ENCODE measurements around the gene ELMOD2.

DNA sequence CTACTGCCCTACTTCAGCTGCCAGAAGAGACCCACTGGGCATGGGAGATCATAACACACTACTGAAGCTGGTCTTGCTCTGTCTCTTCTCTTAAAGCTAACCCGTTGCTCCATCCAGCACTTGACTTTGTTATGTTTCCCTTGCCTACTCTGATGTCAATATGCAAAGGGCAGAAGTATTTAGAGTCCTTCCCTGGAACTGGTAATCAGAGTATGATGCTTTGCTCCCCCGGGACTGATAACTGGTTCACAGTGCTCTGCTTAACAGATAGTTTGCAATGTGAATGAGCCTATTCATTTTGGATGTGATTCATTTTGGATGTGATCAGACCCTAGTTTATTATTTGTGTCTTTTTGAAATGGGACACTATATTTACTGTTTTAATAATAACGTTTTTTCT is 57.1 kb downstream of the ELMOD2 start:
- TF ChIP-seq, protein P1, sequence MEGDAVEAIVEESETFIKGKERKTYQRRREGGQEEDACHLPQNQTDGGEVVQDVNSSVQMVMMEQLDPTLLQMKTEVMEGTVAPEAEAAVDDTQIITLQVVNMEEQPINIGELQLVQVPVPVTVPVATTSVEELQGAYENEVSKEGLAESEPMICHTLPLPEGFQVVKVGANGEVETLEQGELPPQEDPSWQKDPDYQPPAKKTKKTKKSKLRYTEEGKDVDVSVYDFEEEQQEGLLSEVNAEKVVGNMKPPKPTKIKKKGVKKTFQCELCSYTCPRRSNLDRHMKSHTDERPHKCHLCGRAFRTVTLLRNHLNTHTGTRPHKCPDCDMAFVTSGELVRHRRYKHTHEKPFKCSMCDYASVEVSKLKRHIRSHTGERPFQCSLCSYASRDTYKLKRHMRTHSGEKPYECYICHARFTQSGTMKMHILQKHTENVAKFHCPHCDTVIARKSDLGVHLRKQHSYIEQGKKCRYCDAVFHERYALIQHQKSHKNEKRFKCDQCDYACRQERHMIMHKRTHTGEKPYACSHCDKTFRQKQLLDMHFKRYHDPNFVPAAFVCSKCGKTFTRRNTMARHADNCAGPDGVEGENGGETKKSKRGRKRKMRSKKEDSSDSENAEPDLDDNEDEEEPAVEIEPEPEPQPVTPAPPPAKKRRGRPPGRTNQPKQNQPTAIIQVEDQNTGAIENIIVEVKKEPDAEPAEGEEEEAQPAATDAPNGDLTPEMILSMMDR (IDR thresholded peaks at IDR 0.05) = no peak
- no peak for TF ChIP-seq POLR2A (IDR thresholded peaks at IDR 0.05)
